Brain microvascular endothelial cell (primary cell): ENCODE data around the gene LDLRAD4.

Experiments used
- DNase-seq: peaks from one replicate; pipeline ENCODE4 v3.0.0-alpha.2; 2020
- H3K27ac ChIP-seq: fragments of 250-450 bp; sonication (Bioruptor Pico); 2 replicates; pipeline ENCODE4 v1.5.1; 2020; ENCODE audit warnings: mild to moderate bottlenecking, moderate library complexity
- H3K27me3 ChIP-seq: fragments of 250-450 bp; sonication (Bioruptor Pico); replicated peaks from 2 replicates; pipeline ENCODE4 v1.5.1; 2020; ENCODE audit warnings: mild to moderate bottlenecking
- H3K36me3 ChIP-seq: fragments of 250-450 bp; sonication (Bioruptor Pico); replicated peaks from 2 replicates; pipeline ENCODE4 v1.5.1; 2020; ENCODE audit warnings: mild to moderate bottlenecking
- H3K4me3 ChIP-seq: 2 replicates; pipeline ENCODE4 v1.5.1; 2011; ENCODE audit warnings: low read depth, mild to moderate bottlenecking, control low read depth, low read length, moderate library complexity
- in situ Hi-C: cut with HindIII; loops from 2 replicates; pipeline ENCODE4 v1.10.0; 2017; ENCODE audit warnings: low sequenced_read_pairs, low pct_ligation_motif_present
- TF ChIP-seq, protein P1 (sequence below): IDR thresholded peaks from 2 replicates; pipeline ENCODE4 v1.5.1; 2011; ENCODE audit warnings: low read depth, mild to moderate bottlenecking, moderate library complexity, low read length, control low read depth, inconsistent platforms; ENCODE audit errors: missing control alignments

LDLRAD4 gene

DNA sequence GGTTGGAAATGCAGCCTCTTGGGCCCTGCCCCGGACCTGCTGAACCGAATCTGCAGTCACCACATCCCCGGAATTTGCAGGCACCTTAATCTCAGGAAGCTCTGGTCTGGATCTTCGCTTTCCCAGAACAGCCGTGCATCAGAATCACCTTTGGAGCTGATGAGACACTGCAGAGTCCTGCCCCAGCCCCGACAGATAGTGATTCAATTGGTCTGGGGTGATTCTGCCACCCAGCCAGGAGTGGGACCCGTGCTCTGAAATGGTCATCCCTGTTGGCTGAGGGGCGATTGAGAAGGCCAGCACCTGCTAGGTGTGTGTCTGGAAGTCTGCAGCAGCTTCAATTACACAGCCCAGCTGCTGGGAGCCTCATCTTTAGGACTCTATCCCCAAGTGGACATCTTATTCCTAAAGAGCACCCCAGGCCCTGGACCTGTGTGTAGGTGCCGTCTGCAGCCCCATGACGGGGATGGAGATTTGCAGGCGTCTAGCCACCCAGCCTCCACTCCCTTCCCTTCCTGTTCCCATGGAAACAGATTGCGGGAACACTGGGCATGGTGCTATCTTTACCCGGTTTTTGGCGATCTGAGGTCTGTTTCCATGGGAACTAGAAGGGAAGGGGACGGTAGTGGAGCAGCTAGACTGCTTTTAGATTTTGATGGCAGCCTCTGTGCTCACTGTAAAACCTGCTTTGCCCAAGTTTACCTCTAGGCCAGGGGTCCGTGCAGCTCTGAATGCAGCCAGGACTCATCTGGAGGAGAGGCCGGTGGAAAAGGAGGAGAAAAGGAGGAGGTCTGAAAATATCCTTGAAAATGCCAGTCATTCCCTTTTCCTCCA lies 156.1 kb downstream of the LDLRAD4 start:
- H3K27ac ChIP-seq, result peak overlapping the region; percentile 88
- H3K4me3 ChIP-seq, result no peak overlapping the region
- DNase-seq, result peak; percentile 64
- TF ChIP-seq, protein P1, sequence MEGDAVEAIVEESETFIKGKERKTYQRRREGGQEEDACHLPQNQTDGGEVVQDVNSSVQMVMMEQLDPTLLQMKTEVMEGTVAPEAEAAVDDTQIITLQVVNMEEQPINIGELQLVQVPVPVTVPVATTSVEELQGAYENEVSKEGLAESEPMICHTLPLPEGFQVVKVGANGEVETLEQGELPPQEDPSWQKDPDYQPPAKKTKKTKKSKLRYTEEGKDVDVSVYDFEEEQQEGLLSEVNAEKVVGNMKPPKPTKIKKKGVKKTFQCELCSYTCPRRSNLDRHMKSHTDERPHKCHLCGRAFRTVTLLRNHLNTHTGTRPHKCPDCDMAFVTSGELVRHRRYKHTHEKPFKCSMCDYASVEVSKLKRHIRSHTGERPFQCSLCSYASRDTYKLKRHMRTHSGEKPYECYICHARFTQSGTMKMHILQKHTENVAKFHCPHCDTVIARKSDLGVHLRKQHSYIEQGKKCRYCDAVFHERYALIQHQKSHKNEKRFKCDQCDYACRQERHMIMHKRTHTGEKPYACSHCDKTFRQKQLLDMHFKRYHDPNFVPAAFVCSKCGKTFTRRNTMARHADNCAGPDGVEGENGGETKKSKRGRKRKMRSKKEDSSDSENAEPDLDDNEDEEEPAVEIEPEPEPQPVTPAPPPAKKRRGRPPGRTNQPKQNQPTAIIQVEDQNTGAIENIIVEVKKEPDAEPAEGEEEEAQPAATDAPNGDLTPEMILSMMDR, result no peak
- H3K27me3 ChIP-seq, result no peaks in the 10 kb centered on the region
- no peaks in the 10 kb centered on the region for H3K36me3 ChIP-seq
- in situ Hi-C loops, result no loop called here

- Histone ChIP-seq H3K27ac (peak overlapping the region; percentile 88), H3K36me3 (no peaks in the 10 kb centered on the region), H3K4me3 (no peak overlapping the region), H3K27me3 (no peaks in the 10 kb centered on the region)
- TF ChIP-seq, protein P1, result peak; percentile 40
- in situ Hi-C loops, result no loop called here
- peak; percentile 96 for DNase-seq
Measured at GRCh38 chr18:13375302-13376255, 157.0 kb downstream of the LDLRAD4 start.

- TF ChIP-seq, protein P1, result no peak
- Histone ChIP-seq H3K27me3 (no peaks in the 10 kb centered on the region), H3K27ac (no peak overlapping the region), H3K36me3 (no peaks in the 10 kb centered on the region), H3K4me3 (no peak overlapping the region)
- in situ Hi-C loops, result no loop called here
- DNase-seq, result no peak
Measured at GRCh38 chr18:13376298-13376840, 157.8 kb downstream of the LDLRAD4 start.

GRCh38 chr18:13376841-13377351 lies 158.3 kb downstream of the LDLRAD4 start:
- in situ Hi-C loops, result no loop called here
- Histone ChIP-seq H3K27me3 (no peaks in the 10 kb centered on the region), H3K27ac (no peak overlapping the region), H3K36me3 (no peaks in the 10 kb centered on the region), H3K4me3 (no peak overlapping the region)
- TF ChIP-seq, protein P1, result no peak
- DNase-seq, result no peak

DNA sequence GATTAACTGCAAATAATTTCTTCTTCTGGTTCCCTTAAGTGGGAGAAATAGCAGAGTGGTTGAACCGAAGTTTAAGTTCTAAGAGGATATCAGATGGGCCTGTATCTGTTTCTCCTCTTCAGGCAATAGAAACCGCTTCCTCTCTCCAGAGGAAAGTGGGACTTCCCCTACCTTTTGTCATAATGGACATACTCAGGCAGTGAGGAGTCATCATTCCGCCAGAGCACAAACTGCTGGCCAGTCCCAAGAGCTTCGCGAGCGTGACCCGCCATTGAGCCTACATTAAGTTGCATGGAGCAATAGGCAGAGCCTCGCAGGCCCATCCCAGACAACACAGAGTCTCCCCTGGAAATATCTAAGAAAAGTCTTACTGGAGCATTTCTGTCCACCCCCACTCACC lies 158.9 kb downstream of the LDLRAD4 start:
- H3K36me3 ChIP-seq, result no peaks in the 10 kb centered on the region
- H3K27me3 ChIP-seq, result no peaks in the 10 kb centered on the region
- TF ChIP-seq, protein P1, result no peak
- H3K4me3 ChIP-seq, result no peak overlapping the region
- no peak overlapping the region for H3K27ac ChIP-seq
- in situ Hi-C loops, result no loop called here
- peak; percentile 4 for DNase-seq
